Left lobe of liver (tissue), 2 donors: ENCODE data around the gene NUP214. TPM values are rescaled to one million over a fixed set of nuclear protein-coding genes. Genes with fewer than 3 reads are reported as not detected.

Source experiments
- ATAC-seq: fragments of 200-7000 bp; cut with Tn5 transposase; one replicate; pipeline ENCODE4 v1.9.1; 2020; ENCODE audit warnings: mild to moderate bottlenecking, moderate library complexity
- DNase-seq: peaks from one replicate; pipeline ENCODE4 v3.0.0-alpha.2; 2020; ENCODE audit warnings: low spot score
- total RNA-seq: library from RNA; stranded (reverse); gene quantifications from one replicate; pipeline ENCODE4 v1.2.1, GENCODE V29; 2021
- donor health status: DM: no; HTN: no; CAD: no; lungs with moderate emphysema.
- donor health status: DM: no; HTN: yes; CAD: no.

The NUP214 gene
- total RNA-seq = 21.9 TPM

DNA sequence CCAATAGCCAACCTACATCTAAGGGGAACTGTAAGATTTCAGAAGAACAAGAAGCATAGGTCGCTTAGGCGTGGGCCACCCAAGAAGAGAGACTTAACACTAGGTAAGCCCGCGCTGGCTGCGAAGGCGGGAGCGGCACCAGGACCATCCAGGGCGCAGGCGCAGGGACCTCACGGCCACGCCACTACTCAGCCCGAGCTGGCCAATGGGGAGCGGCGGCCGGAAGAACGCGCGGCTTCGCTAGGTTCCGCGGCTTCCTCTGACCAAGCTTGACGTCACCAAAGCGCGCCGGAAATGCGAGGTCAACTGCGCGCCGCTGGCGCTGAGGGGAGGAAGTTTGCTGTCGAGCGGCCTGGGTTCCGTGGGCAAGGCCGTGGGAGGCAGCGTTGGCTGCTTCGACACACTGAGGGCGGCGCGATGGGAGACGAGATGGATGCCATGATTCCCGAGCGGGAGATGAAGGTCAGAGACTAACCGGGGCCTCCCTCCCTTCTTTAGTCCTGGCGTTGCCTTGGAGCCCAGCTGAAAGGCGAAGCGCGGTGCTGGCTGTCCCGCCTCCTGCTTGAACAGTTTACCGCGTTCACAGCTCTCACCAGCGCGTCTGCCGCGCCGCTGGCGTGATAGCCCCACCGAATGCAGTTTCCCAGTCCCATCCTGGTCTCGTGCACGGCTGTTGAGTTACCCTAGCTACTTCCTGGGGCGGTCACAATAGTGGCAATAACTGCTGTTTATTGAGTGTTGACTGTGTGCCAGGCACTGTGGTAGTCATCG is at the start of gene NUP214:
NUP214 (plus strand) TSS at position 299 of the 771 bp plus-strand sequence; CDS start at position 418, 119 bp downstream.
- DNase-seq (peak; percentile 99), ATAC-seq (peak; percentile 95)

DNA sequence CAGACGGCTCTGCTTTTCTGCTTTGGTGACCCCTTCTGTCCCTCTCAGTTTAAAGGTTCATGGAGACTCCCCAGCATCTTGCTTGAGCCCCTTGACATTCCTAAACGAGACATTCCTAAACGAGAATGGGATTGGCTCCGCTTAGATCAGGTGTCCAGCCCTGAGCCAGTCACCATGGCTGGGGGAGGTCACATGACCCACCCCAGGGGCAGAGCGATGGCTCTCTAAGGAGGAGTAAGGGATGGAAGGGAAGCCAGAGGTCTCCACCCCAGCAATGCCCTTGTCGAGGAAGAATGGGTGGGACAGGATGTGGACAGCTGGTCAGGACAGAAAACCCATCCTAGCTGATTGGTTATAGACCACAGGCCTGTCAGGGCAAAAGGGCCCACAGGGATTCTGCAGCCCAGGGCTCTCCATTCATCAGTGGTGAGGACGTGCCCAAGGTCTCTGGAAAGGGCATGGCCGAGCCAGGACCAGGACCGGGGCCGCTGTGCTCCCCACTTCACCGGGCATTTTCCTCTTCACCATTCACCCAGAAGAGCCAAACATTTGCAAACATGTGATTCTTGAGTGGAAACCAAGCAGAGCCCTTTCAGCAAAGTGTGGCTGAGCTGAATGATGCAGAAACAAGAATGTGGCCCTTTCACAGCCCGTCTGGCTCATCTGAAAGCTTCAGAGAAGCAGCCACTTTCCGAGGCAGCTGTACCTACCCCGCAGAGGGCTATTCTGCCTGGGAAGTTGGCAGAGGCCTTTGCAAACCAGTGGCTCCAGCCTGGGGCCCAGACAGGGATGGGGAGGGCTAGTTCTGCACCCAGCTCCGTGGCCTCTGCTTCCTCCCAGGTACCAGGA is 48.8 kb upstream of the NUP214 start:
- no peak for DNase-seq
- no peak for ATAC-seq

DNA sequence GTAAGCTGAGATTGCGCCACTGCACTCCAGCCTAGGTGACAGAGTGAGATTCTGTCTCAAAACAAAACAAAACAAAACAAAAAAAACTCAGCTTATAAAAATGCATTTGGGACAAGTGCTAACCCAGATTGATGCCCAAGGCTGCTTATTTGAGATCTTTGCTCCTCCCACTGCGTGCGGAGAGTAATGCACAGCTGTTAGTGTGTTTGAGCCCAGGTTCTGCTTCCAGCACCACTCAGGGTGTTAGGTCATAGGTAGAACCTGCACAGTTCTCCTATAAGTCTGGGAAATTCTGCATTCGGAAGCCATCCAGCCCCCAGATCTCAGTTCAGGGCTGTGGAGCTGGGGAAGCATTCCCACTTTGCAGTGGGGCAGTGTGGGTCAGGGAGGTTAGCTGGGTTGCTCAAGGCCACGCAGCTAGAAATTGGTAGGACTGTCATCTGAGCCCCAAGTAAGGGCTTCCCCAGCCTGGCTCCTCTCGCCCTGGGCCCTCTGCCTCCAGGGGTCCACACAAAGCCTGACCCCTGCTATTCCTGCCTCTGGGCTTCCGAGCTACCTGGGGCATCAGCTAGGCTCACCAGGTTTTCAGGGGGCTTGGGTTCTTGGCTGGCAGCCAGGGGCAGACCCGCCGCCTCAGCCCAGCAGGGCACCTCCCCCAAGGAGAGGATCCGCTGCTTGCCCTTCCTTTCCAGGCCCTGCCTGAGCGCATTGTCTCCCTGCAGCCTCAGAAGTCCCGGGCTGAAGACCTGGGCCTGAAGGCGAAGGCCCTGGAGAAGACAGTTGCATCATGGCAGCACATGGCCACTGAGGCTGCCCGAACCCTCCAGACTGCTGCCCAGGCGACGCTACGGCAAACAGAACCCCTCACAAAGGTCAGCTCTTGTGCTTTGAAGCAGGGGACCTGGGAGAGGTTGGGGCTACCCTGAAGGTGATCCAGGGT is 46.7 kb upstream of the NUP214 start:
- ATAC-seq = no peak

DNA sequence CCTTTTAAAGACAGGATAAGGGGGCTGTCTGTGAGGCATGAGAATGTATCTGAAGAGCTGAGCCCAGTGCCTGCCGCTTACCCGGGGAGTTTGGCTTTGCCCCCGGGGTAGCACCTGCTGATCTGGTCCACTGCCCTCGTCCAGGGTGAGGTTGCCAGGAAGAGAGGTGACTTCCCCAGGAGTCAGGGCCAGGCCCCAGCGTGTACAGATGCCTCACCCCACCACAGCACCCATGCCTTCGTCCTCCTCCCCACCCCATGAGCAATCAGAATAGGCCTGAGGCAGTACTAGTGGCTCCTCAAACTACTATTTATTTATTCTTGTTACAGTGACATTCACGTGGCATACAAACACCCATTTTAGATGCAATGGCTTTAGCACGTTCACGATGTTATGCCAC is 44.8 kb upstream of the NUP214 start:
- no peak for ATAC-seq

More for the DNA sequence above, 46.7 kb upstream of the NUP214 start:
- no peak for DNase-seq

DNA sequence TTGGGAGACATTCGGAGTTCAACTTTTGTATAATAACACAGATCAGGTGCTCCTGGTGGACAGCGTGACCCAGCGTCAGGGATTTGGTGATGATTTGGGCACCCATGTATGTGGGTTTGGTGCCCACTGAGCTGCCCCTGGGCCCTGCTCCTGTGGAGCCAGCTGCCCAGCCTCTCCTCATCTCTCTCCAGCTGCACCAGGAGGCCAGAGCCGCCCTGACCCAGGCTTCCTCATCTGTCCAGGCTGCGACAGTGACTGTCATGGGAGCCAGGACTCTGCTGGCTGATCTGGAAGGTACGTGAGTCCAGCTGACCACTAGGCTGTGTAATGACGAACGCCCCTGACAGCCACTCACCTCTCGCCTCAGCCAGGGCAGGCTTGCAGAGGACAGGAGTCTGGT is 43.5 kb upstream of the NUP214 start:
- no peak for ATAC-seq

More for the DNA sequence above, 44.8 kb upstream of the NUP214 start:
- no peak for DNase-seq

DNA sequence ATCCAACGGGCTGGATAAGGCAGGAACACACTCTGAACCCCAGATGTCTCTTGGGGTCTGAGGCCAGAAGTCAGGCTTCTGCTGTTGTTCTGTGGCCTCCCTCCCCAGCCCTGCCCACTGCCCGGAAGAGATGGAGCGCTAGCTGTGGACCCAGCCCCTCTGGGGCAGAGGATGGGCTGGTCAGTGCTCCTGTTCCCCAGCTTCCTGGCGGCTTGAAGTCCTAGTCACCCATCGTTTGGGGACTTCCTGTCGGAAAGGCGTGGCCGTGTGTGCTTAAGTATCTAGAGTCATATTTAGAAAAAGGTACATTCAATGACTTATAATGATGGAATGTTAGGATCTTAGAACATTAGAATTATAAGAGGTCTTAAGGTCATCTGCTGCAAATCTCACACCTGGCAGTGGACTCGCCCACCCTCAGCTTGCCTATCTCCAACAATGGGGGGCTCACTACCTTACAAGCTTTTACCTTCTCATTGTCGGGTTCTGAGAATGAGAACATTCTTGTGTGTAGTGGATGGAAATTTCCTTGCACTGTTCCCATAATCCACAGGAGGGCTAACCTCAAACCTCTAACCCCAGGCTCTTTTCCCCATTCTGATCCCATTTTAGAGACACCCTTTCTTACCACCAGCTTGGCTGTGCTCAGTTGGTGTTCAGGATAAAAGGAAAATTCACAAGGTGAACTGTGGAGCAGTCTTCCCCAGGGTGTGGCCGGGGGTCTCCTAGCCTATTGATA is 42.4 kb upstream of the NUP214 start:
- ATAC-seq = no peak
- DNase-seq = no peak

More for the DNA sequence above, 43.5 kb upstream of the NUP214 start:
- DNase-seq = no peak

DNA sequence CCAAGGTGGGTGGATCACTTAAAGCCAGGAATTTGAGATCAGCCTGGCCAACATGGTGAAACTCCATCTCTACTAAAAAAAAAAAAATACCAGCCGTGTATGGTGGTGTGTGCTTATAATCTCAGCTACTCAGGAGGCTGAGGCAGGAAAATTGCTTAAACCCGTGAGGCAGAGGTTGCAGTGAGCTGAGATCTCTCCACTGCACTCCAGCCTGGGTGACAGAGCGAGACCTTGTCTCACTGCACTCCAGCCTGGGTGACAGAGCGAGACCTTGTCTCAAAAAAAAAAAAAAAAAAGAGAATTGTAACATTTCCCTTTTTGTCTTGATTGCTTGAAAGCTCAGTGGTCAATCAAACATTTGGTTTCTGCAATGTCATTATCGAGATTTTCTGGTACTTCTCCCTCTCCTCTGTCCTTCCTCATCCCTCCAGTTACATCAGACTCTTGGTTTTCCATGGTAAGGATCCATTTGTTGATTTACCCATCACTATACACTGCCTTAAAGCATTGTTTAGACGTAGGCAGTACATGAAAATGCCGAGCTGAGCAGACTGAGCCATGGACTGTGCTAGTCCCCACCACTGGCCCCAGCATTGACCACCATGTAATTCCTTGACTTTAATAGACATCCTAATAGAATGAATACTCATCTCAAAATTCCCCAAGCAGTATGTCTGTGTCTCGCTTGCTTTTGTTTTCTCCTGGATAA is 40.6 kb upstream of the NUP214 start:
- ATAC-seq (no peak), DNase-seq (no peak)

DNA sequence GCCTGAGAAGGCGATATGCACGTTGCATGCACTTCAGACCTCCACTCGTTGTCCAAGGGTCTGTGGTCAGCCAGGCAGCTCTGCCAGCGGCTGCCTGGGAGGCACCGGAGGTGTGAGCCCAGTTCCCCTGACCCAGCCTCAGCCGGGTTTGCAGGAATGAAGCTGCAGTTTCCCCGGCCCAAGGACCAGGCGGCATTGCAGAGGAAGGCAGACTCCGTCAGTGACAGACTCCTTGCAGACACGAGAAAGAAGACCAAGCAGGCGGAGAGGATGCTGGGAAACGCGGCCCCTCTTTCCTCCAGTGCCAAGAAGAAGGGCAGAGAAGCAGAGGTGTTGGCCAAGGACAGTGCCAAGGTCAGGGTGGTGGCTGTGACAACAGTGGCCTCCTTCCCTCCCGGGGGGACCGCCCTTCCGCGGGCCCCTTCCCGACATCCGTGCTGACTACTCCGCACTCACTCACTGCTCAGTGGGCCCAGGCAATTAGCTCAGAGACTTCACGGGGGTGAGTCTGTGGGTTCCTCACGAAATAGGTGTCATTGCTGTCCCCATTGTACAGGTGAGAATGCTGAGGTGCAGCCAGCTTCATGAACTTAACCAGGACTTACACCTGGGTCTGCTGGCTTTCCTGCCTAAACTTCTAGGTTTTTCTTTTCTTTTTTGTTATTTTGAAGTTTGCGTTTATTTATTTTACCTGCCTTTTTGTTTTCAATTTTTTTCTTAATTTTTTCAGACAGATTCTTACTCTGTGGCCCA is 39.8 kb upstream of the NUP214 start:
- ATAC-seq = no peak

DNA sequence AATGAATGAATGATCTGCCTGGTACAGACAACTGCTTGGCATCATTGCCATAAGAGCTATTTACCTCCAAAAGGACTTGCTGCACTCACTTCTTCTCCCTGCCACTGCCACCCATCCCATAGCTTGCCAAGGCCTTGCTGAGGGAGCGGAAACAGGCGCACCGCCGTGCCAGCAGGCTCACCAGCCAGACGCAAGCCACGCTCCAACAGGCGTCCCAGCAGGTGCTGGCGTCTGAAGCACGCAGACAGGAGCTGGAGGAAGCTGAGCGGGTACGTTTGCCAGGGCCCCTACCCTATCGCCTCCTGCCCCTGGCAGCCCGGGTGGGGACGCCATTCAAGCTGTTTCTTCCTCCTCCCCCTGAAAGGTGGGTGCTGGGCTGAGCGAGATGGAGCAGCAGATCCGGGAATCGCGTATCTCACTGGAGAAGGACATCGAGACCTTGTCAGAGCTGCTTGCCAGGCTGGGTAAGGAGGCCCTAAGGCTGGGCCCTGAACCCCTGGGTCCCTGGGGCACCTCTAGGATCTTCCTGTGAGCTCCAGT is 38.0 kb upstream of the NUP214 start:
- DNase-seq = no peak
- no peak for ATAC-seq

More for the DNA sequence above, 39.8 kb upstream of the NUP214 start:
- no peak for DNase-seq

DNA sequence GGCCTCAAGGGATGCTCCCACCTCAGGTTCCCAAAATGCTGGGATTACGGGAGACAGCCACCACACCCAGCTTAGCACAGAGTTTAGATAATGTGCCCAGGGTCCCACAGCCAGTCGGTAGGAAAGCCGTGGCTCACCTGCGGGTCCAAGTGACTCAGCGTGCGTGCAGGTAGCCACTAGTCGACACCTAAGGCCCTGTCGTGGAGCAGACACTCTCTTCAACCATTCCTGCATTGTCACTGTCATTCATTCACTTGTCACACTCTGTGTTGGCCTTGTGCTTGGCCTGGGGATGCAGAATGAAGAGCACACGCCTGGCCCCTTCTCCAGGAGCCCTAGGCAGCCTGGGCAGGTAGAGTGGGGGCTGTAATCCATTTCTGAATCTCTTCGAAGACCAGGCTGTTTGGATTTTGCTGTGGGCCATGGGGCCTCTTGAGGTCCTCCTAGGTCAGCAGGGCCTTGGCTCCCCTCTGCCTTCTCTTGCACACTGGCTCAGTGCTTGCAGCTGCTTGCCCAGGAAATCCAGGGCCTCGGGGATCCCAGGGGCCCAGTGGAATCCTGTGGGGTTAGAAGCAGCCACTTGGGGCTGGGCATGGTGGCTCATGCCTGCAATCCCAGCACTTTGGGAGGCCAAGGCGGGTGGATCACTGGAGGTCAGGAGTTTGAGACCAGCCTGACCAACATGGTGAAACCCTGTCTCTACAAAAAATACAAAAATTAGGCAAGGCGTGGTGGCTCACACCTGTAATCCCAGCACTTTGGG is 35.2 kb upstream of the NUP214 start:
- DNase-seq (no peak), ATAC-seq (no peak)

DNA sequence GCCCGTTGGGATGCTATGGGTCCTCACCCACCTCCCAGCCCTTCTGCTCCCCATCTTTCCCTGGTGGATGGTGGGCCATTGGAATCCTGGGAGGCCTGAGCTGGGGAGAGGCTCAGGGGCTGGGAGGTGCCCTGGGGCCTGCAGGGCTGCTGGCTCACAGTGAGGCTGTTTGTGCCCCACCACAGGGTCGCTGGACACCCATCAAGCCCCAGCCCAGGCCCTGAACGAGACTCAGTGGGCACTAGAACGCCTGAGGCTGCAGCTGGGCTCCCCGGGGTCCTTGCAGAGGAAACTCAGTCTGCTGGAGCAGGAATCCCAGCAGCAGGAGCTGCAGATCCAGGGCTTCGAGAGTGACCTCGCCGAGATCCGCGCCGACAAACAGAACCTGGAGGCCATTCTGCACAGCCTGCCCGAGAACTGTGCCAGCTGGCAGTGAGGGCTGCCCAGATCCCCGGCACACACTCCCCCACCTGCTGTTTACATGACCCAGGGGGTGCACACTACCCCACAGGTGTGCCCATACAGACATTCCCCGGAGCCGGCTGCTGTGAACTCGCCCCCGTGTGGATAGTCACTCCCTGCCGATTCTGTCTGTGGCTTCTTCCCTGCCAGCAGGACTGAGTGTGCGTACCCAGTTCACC is 33.9 kb upstream of the NUP214 start:
- DNase-seq (no peak), ATAC-seq (no peak)

DNA sequence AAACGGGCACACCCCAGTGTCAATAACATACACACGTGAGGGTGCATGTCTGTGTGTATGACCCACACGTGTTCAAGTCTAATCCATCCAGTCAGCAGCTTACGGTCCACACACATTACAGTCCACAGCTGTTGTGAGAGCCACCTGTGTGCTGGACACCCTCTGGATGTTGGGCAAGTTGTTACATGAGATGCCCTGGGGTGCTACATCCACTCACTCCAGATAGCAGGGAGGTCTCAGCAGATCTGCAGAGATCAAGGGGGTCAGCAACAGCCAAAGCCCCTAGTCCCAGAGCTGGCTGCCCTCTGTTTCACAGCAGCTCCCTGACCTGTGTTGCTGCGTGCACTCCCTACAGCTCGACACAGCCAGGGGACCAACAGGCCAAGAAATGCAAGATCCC is 33.4 kb upstream of the NUP214 start:
- no peak for ATAC-seq
- no peak for DNase-seq

DNA sequence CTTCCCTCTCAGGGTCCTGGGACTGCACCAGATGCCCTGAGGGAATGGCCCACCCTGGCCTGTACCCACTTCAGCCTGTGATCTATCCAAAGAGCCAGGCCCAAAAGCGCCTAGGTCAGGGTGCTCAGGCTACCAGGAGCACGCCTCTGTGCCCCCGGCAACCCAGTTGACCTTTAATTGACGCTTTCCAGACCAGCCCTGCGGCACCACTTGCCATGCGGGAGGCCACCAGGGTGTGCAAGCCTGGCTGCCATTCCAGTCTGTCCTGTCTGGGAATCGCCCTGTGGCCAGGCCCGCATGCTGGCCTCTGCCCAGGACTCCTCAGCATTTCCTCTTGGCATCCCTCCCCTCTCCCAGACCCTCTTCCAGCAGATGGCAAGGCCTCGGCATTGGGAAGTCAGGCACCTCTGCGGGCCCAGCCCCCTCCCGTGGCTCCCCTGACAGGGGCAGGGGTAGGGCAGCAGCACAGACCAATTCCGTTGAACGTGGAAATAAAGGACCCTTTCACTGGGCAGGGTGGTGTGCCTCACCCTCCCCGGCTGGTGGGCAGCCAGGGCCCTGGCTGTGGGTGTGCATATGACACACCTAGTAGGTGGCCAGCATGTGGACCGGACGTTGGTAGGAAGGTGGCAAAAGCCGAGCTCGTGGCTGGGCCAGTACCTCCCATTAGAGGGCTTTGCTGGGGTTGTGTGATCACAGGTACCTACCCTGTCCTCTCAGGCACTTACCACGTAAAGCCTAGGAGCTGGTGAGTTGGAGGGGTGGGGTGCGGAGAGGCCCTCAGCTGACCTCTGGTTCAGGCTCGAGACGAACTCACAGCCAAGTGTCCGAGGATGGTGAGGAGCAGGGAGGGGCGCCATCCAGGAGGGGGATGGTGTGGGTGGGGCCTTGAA is 32.6 kb upstream of the NUP214 start:
- ATAC-seq (no peak), DNase-seq (no peak)

DNA sequence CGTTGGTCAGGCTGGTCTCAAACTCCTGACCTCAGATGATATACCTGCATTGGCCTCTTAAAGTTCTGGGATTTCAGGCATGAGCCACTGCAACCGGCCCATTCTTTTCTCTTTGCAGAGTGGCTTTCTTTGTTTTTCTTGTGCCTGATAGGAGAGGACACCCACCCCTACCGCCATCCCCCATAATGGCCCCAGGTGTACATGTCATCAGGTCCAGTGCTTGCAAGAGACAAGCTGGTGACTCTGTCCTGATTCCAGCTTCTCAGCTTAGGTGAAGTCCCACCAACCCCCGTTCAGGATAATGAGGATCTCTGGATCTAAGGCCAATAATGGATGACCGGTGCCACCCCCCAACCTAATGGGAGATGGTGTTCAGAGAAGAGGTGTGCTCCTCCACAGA is 31.4 kb upstream of the NUP214 start:
- no peak for ATAC-seq
- no peak for DNase-seq

DNA sequence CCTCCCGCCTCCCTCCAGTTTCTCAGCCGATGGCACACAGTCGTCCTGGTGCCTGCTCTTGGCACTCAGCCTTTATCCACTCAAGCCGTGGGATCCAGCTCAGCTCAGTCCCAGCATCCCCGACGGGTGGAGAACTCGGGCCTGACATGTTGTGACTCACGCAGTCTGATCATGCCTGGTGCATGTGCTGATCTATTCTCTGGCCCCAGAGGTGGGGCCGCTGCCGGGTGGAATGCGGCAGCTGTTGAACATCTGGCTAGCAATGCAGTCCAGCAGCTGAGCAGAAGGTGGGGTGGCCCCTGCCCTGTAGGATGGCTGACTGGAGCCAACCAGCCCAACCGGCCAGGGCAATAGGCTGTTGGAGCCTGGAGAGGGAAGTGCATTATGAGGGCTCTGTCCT is 30.8 kb upstream of the NUP214 start:
- DNase-seq (no peak), ATAC-seq (no peak)

DNA sequence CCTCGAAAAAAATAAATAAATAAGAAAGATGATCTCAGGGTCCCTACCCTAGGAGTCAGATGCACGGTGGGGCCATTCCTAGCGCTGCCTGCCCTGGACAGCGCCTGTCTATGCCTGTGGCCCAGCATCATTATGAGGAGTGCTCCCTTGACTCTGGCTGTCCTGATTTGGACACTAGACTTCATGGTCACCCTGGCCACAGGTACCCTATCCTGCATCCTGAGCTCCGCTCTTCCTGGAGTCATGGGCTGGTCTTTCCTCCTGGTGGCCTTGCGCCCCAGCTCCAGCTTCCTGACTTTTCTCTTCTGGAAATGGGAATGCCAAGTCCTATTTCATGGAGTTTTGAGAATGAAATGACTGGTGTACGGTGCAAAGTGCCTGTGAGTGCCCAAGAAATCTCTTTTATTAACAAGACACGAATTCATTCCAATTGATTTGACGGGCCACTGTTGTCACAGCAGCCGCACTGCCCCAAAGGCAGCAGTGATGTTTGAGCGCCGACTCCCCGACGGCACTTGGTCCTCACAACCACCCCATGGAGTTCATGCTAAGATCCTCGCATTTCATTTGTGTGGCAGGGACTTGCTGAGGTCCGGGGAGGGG is 29.6 kb upstream of the NUP214 start:
- no peak for ATAC-seq
- DNase-seq = no peak
